Measurements from ENCODE around the gene KCNK3. TPM values are rescaled to one million over a fixed set of nuclear protein-coding genes. Genes with fewer than 3 reads are reported as not detected.

KCNK3 gene
- total and polyA plus RNA-seq, 4 donors: 6.7 to 29.9 (median 20.0) TPM

GRCh38 chr2:26670931-26671460, 21.5 kb upstream of the KCNK3 start:
- Histone ChIP-seq H3K9me3 (ENCODE audit: control insufficient read depth in 4 of 4, insufficient read depth in 3 of 4, low read length in 3 of 4) (no peaks in the 10 kb centered on the region), H3K4me1 (ENCODE audit: control insufficient read depth in 5 of 5, insufficient read depth in 5 of 5, low read length in 5 of 5) (peaks cover 0 to 19% (median 0%) of the 10 kb centered on the region in 5 donors), H3K9ac (ENCODE audit: insufficient read depth in 1 of 2, low read length in 2 of 2) (no peak overlapping the region), H3K4me3 (no peak overlapping the region), H3K27me3 (ENCODE audit: control insufficient read depth in 3 of 3, insufficient read depth in 3 of 3, low read length in 2 of 3) (peaks cover 0 to 2% (median 0%) of the 10 kb centered on the region in 3 donors), H3K36me3 (ENCODE audit: control insufficient read depth in 4 of 4, insufficient read depth in 4 of 4, low read length in 4 of 4) (no peaks in the 10 kb centered on the region), H3K27ac (ENCODE audit: low read depth in 1 of 2, low read length in 1 of 2) (no peak overlapping the region)
- WGBS, 2 donors: 85 to 89% methylated on average over 5 of the region's 5 CpGs
- TF ChIP-seq CTCF (IDR thresholded peaks at IDR 0.05; ENCODE audit: control extremely low read depth, extremely low read depth): no peak
- ATAC-seq (ENCODE audit: insufficient read depth, low FRiP score) (no peak), DNase-seq (no peak)

- no peaks in the 10 kb centered on the region for H3K9me3 ChIP-seq (ENCODE audit: control insufficient read depth in 4 of 4, insufficient read depth in 3 of 4, low read length in 3 of 4)
- H3K4me3 ChIP-seq: no peak overlapping the region
- DNase-seq (no peak), ATAC-seq (ENCODE audit: insufficient read depth, low FRiP score) (no peak)
- no peak for TF ChIP-seq CTCF (IDR thresholded peaks at IDR 0.05; ENCODE audit: control extremely low read depth, extremely low read depth)
- no peak overlapping the region for H3K27ac ChIP-seq (ENCODE audit: low read depth in 1 of 2, low read length in 1 of 2)
- no peaks in the 10 kb centered on the region for H3K36me3 ChIP-seq (ENCODE audit: control insufficient read depth in 4 of 4, insufficient read depth in 4 of 4, low read length in 4 of 4)
- 83 to 88% methylated on average over 5 of the region's 5 CpGs for WGBS, 2 donors
- H3K9ac ChIP-seq (ENCODE audit: insufficient read depth in 1 of 2, low read length in 2 of 2): no peak overlapping the region
- H3K27me3 ChIP-seq (ENCODE audit: control insufficient read depth in 3 of 3, insufficient read depth in 3 of 3, low read length in 2 of 3): peaks cover 0 to 2% (median 0%) of the 10 kb centered on the region in 3 donors
- peaks cover 0 to 19% (median 0%) of the 10 kb centered on the region in 5 donors for H3K4me1 ChIP-seq (ENCODE audit: control insufficient read depth in 5 of 5, insufficient read depth in 5 of 5, low read length in 5 of 5)
Observed at GRCh38 chr2:26671691-26672090, 20.8 kb upstream of the KCNK3 start.

- ATAC-seq (ENCODE audit: insufficient read depth, low FRiP score): no peak
- Histone ChIP-seq H3K36me3 (ENCODE audit: control insufficient read depth in 4 of 4, insufficient read depth in 4 of 4, low read length in 4 of 4) (no peaks in the 10 kb centered on the region), H3K9ac (ENCODE audit: insufficient read depth in 1 of 2, low read length in 2 of 2) (no peak overlapping the region), H3K27me3 (ENCODE audit: control insufficient read depth in 3 of 3, insufficient read depth in 3 of 3, low read length in 2 of 3) (peaks cover 0 to 2% (median 0%) of the 10 kb centered on the region in 3 donors), H3K9me3 (ENCODE audit: control insufficient read depth in 4 of 4, insufficient read depth in 3 of 4, low read length in 3 of 4) (no peaks in the 10 kb centered on the region), H3K4me1 (ENCODE audit: control insufficient read depth in 5 of 5, insufficient read depth in 5 of 5, low read length in 5 of 5) (peaks cover 0 to 19% (median 0%) of the 10 kb centered on the region in 5 donors), H3K27ac (ENCODE audit: low read depth in 1 of 2, low read length in 1 of 2) (no peak overlapping the region), H3K4me3 (no peak overlapping the region)
- TF ChIP-seq CTCF (IDR thresholded peaks at IDR 0.05; ENCODE audit: control extremely low read depth, extremely low read depth): no peak
- whole genome bisulfite sequencing, 2 donors: 80 to 82% methylated on average over 11 of the region's 11 CpGs
- DNase-seq: no peak
Observed at GRCh38 chr2:26672112-26672817, 20.3 kb upstream of the KCNK3 start.

Measured in lung (tissue), 12 donors.